ENCODE data around the gene DRG2.

The DRG2 gene

GRCh38 chr17:18038861-18039534, 48.8 kb upstream of the DRG2 start, which contains the start of the genes ATPAF2 and GID4 (continued):
- TF ChIP-seq ZXDB (tag by site-specific recombination; IDR thresholded peaks at IDR 0.05) (peak; percentile 53; the same call in 1 of the 2 replicates), ZSCAN18 (tag by site-specific recombination; IDR thresholded peaks at IDR 0.05) (0 out of 2 replicates have a peak, but pooled peaks have one; percentile 57), ZNF341 (tag by site-specific recombination; IDR thresholded peaks at IDR 0.05; ENCODE audit: low read depth) (0 out of 2 replicates have a peak, but pooled peaks have one; percentile 33), ZNF391 (tag by site-specific recombination; IDR thresholded peaks at IDR 0.05; ENCODE audit: borderline replicate concordance, low read depth) (peak; percentile 60; the same call in 1 of the 2 replicates), YY1 (tag by site-specific recombination; IDR thresholded peaks at IDR 0.05) (peak; percentile 97), ZNF747 (tag by site-specific recombination; IDR thresholded peaks at IDR 0.05) (no peak), PRDM2 (tag by site-specific recombination; IDR thresholded peaks at IDR 0.05; ENCODE audit: borderline replicate concordance) (no peak), SETDB1 (IDR thresholded peaks at IDR 0.05; ENCODE audit: insufficient read length, low read length) (no peak), PATZ1 (tag by site-specific recombination; IDR thresholded peaks at IDR 0.05) (peak; percentile 96), ZNF645 (tag by site-specific recombination; IDR thresholded peaks at IDR 0.05) (no peak), TSHZ1 (tag by site-specific recombination; IDR thresholded peaks at IDR 0.05; ENCODE audit: borderline replicate concordance) (peak; percentile 55), ZNF830 (tag by site-specific recombination; IDR thresholded peaks at IDR 0.05; ENCODE audit: low read depth) (no peak), TCF7L2 (IDR thresholded peaks at IDR 0.05; ENCODE audit: borderline replicate concordance, low read depth, low read length) (peak; percentile 62; the same call in 1 of the 2 replicates), ZSCAN4 (tag by site-specific recombination; IDR thresholded peaks at IDR 0.05) (peak; percentile 99), ZBTB26 (tag by site-specific recombination; optimal IDR thresholded peaks at IDR 0.05) (peak; percentile 99), ZNF18 (tag by site-specific recombination; IDR thresholded peaks at IDR 0.05) (0 out of 2 replicates have a peak, but pooled peaks have one; percentile 25)

All from HEK293 (cell line).